CD8-positive, alpha-beta memory T cell (primary cell): ENCODE measurements around the gene RPS6KC1. TPM values are rescaled to one million over a fixed set of nuclear protein-coding genes. Genes with fewer than 3 reads are reported as not detected.
"Not testable (repeated sequence)": the region's sequence is repeated elsewhere in the genome, so short reads cannot be mapped to it uniquely, and the experiment has no call there.

Experiments used
- CTCF ChIA-PET: fragments of 350-600 bp; sonication (Branson Sonifier 250); formaldehyde crosslinking; loops from one replicate; lab custom pipeline; 2021; ENCODE audit warnings: antibody characterized with exemption; lab: Charles Lee
- POLR2A ChIA-PET: fragments of 350-600 bp; sonication (Branson Sonifier 250); formaldehyde crosslinking; loops from one replicate; lab custom pipeline; 2021; ENCODE audit warnings: antibody characterized with exemption; lab: Charles Lee
- DNase-seq, 5 donors: peaks; one replicate each; pipeline versions ENCODE4 v3.0.0 to v3.0.0-alpha.2; 2020 to 2022; ENCODE audit warnings: mixed read lengths in 1 of 5
- H3K27ac ChIP-seq: one replicate; pipeline ENCODE4 v1.7.0; 2013; ENCODE audit warnings: low read depth, mild to moderate bottlenecking, low read length, moderate library complexity
- H3K27me3 ChIP-seq: 2 replicates; pipeline ENCODE4 v1.7.0; 2013; ENCODE audit warnings: low read length, mild to moderate bottlenecking; ENCODE audit not compliant: insufficient read depth, poor library complexity, severe bottlenecking
- H3K36me3 ChIP-seq: 2 replicates; pipeline ENCODE4 v1.7.0; 2013; ENCODE audit warnings: mild to moderate bottlenecking, low read length, moderate library complexity; ENCODE audit not compliant: insufficient read depth
- H3K4me1 ChIP-seq: 2 replicates; pipeline ENCODE4 v1.7.0; 2013; ENCODE audit warnings: mild to moderate bottlenecking, low read length, moderate library complexity; ENCODE audit not compliant: insufficient read depth
- H3K4me3 ChIP-seq: 2 replicates; pipeline ENCODE4 v1.7.0; 2013; ENCODE audit warnings: mild to moderate bottlenecking, low read length
- H3K9me3 ChIP-seq: 2 replicates; pipeline ENCODE4 v1.7.0; 2013; ENCODE audit warnings: mild to moderate bottlenecking, low read length
- H3K27ac Mint-ChIP-seq, 8 donors: one replicate each; pipeline ENCODE4 v1.8.0; 2020 to 2021; ENCODE audit warnings: mixed read lengths in 8 of 8, mild to moderate bottlenecking in 6 of 8, inconsistent platforms in 3 of 8, moderate library complexity in 3 of 8
- H3K27me3 Mint-ChIP-seq, 2 donors: one replicate each; pipeline ENCODE4 v1.8.0; 2020 to 2021; ENCODE audit warnings: mixed read lengths in 2 of 2, mild to moderate bottlenecking in 1 of 2, moderate library complexity in 1 of 2
- H3K36me3 Mint-ChIP-seq, 3 donors: one replicate each; pipeline ENCODE4 v1.8.0; 2020 to 2021; ENCODE audit warnings: mixed read lengths in 3 of 3, inconsistent platforms in 1 of 3, mild to moderate bottlenecking in 1 of 3
- H3K4me1 Mint-ChIP-seq, 3 donors: one replicate each; pipeline ENCODE4 v1.8.0; 2020 to 2021; ENCODE audit warnings: mixed read lengths in 3 of 3, inconsistent platforms in 1 of 3, mild to moderate bottlenecking in 1 of 3
- H3K4me3 Mint-ChIP-seq, 7 donors: one replicate each; pipeline ENCODE4 v1.8.0; 2020 to 2021; ENCODE audit warnings: mixed read lengths in 7 of 7, mild to moderate bottlenecking in 6 of 7, moderate library complexity in 4 of 7, inconsistent platforms in 2 of 7
- H3K9me3 Mint-ChIP-seq, 5 donors: one replicate each; pipeline ENCODE4 v1.8.0; 2020 to 2022; ENCODE audit warnings: mixed read lengths in 5 of 5, mild to moderate bottlenecking in 3 of 5, moderate library complexity in 2 of 5, inconsistent platforms in 1 of 5
- polyA plus RNA-seq: library from polyadenylated mRNA; unstranded; fragments of 300-500 nt; fragmentation: Illumina TruSeq; gene quantifications from one replicate; pipeline ENCODE4 v1.2.3, GENCODE V29; 2021
- total RNA-seq, 2 experiments: library from RNA; stranded (reverse); gene quantifications; one replicate each; pipeline ENCODE4 v1.2.3, GENCODE V29; 2021

RPS6KC1 gene
- total and polyA plus RNA-seq, 3 experiments from 2014 or later = 7.4 to 8.2 (median 7.4) TPM

DNA sequence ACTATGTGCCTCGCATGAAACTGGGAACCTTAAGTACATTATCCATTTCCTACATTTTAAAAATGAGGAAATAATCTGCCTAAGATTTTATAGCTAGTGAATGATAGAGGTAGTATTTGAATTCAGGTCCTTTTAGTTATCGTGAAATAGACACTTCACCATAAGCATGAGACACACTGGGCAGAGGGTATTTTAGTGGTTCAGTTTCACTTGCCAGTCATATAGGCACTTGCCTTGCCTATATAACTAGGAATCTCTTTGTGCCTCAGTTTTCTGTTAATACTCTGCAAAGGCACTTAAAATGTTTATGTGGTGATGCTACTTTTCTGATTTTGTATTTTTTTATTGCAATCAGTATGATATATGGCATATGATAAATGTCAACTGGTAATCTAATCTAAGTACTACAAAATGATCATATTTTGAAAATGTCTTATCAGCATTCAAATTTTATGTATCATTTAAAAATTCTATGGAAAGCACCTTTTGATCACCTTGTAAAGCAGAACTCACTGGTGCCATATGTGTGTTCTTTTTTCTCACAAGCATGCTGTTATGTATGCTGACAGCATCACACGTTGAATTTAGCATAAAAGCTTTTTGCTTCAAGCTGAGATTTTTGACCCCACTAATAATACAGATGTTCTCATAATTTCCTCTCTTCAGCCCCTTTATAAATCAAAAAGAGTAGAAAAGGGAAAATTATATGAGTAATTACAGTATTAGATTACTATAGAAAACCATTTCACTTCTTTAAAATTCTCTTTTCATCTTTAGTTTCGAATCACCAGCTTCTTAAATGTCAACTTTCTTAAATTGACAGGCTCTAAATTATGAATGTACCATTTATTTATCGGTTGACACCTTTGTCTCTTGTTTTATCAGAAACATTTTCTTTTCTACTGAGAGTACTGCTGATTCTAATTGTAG lies 52.6 kb downstream of the RPS6KC1 start:
- no peaks in the 10 kb centered on the region for H3K9me3 ChIP-seq
- CTCF ChIA-PET = no interaction called here
- H3K27ac Mint-ChIP-seq = no peak overlapping the region
- no peak overlapping the region for H3K27ac ChIP-seq
- H3K36me3 ChIP-seq = no peaks in the 10 kb centered on the region
- no peaks in the 10 kb centered on the region for H3K4me1 ChIP-seq
- no peaks in the 10 kb centered on the region for H3K27me3 ChIP-seq
- H3K36me3 Mint-ChIP-seq = peaks cover 16 to 23% (median 20%) of the 10 kb centered on the region in 3 donors
- no peaks in the 10 kb centered on the region for H3K9me3 Mint-ChIP-seq
- no peak for DNase-seq
- H3K4me3 Mint-ChIP-seq = no peak overlapping the region
- POLR2A ChIA-PET = interaction anchor here (0.5 kb wide), 1 partner anchor 268 kb away, joined by 3 read pairs; no protein-coding TSS in a partner anchor
- H3K4me1 Mint-ChIP-seq = peaks cover 0 to 8% (median 4%) of the 10 kb centered on the region in 3 donors
- no peak overlapping the region for H3K4me3 ChIP-seq
- H3K27me3 Mint-ChIP-seq = no peaks in the 10 kb centered on the region

- Histone ChIP-seq H3K9me3 (no peaks in the 10 kb centered on the region), H3K36me3 (no peaks in the 10 kb centered on the region), H3K4me3 (no peak overlapping the region), H3K27me3 (no peaks in the 10 kb centered on the region), H3K4me1 (no peaks in the 10 kb centered on the region), H3K27ac (no peak overlapping the region)
- Mint-ChIP-seq H3K27ac (no peak overlapping the region), H3K9me3 (no peaks in the 10 kb centered on the region), H3K36me3 (peaks cover 13 to 20% (median 19%) of the 10 kb centered on the region in 3 donors), H3K27me3 (no peaks in the 10 kb centered on the region), H3K4me1 (peaks cover 2 to 11% (median 7%) of the 10 kb centered on the region in 3 donors), H3K4me3 (no peak overlapping the region)
- POLR2A ChIA-PET = no interaction called here
- CTCF ChIA-PET = no interaction called here
- no peak for DNase-seq
These were observed 53.6 kb downstream of the RPS6KC1 start for GRCh38 chr1:213104604-213105003.

- H3K27ac Mint-ChIP-seq = no peak overlapping the region
- CTCF ChIA-PET = no interaction called here
These were observed 55.3 kb downstream of the RPS6KC1 start for GRCh38 chr1:213106298-213106697.

GRCh38 chr1:213107613-213108012 lies 56.6 kb downstream of the RPS6KC1 start:
- Mint-ChIP-seq H3K9me3 (peaks cover 0 to 3% (median 0%) of the 10 kb centered on the region in 5 donors), H3K4me1 (peaks cover 10 to 28% (median 21%) of the 10 kb centered on the region in 3 donors), H3K4me3 (no peak overlapping the region), H3K27ac (no peak overlapping the region), H3K27me3 (no peaks in the 10 kb centered on the region), H3K36me3 (peaks cover 9 to 18% (median 14%) of the 10 kb centered on the region in 3 donors)
- no peaks in the 10 kb centered on the region for H3K4me1 ChIP-seq
- H3K4me3 ChIP-seq = no peak overlapping the region
- H3K27me3 ChIP-seq = no peaks in the 10 kb centered on the region
- no peak for DNase-seq
- H3K36me3 ChIP-seq = no peaks in the 10 kb centered on the region
- no peak overlapping the region for H3K27ac ChIP-seq
- H3K9me3 ChIP-seq = no peaks in the 10 kb centered on the region
- POLR2A ChIA-PET = no interaction called here
- CTCF ChIA-PET = no interaction called here

More at GRCh38 chr1:213106298-213106697, 55.3 kb downstream of the RPS6KC1 start:
- no peaks in the 10 kb centered on the region for H3K4me1 ChIP-seq
- Mint-ChIP-seq H3K4me1 (peaks cover 10 to 24% (median 20%) of the 10 kb centered on the region in 3 donors), H3K4me3 (no peak overlapping the region), H3K9me3 (no peaks in the 10 kb centered on the region), H3K36me3 (peaks cover 12 to 14% (median 14%) of the 10 kb centered on the region in 3 donors), H3K27me3 (no peaks in the 10 kb centered on the region)
- no peaks in the 10 kb centered on the region for H3K27me3 ChIP-seq
- H3K36me3 ChIP-seq = no peaks in the 10 kb centered on the region
- H3K4me3 ChIP-seq = no peak overlapping the region
- H3K9me3 ChIP-seq = no peaks in the 10 kb centered on the region
- no peak overlapping the region for H3K27ac ChIP-seq
- no peak for DNase-seq
- POLR2A ChIA-PET = no interaction called here

DNA sequence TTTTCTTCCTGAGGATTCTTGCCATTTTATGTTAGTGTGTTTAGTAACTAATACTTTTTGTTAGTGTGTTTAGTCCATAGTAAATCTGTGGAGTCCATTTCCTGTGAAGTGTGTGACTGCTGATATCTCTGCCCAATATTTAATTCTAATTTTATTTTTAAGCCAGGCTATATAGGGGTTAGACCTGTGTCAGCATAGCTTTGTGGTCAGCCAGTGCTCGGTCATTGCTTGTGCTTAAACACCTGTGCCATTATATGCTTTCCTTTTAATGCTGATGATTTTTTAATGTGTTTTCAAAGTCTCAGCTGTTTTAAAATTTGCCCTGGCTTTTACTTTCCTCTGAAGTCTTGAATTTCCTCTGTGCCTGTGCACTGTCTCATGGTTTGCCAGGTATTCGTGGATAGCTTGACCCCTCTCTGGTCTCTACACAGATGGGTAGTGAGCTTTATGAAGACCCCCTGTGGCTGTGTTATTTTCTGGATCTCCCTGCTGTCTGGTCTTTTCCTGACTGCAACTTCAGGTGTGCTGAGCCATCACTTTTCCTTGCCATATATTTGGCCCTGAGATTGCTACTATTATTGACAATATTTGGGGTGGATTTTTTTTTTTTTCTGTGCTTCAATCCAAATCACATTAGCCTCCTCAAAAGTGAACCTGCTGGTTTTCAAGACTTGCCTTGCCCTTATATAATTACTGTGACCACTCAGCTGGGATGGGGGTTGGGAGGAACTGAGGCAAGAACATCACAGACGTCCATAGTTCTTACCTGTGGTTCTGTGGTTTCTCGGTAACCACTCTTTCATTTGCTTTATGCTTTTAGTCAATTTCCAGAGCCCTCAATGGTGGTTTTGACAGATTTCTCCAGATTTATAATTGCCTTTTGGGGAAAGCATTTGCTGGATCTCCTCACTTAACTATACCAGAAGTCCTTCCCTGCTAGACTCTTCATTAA lies 59.6 kb downstream of the RPS6KC1 start:
- Mint-ChIP-seq H3K4me3 (no peak overlapping the region), H3K36me3 (peaks cover 9 to 18% (median 14%) of the 10 kb centered on the region in 3 donors), H3K9me3 (peaks cover 0 to 3% (median 0%) of the 10 kb centered on the region in 5 donors), H3K27ac (peak overlapping the region in 5 of 8 donors; percentile 1 to 52 (median 40)), H3K4me1 (peaks cover 10 to 20% (median 16%) of the 10 kb centered on the region in 3 donors), H3K27me3 (no peaks in the 10 kb centered on the region)
- CTCF ChIA-PET = no interaction called here
- Histone ChIP-seq H3K9me3 (no peaks in the 10 kb centered on the region), H3K4me1 (no peaks in the 10 kb centered on the region), H3K27me3 (no peaks in the 10 kb centered on the region), H3K36me3 (no peaks in the 10 kb centered on the region), H3K4me3 (no peak overlapping the region), H3K27ac (no peak overlapping the region)
- POLR2A ChIA-PET = no interaction called here
- DNase-seq = peak in 1 of 5 donors; percentile 4

DNA sequence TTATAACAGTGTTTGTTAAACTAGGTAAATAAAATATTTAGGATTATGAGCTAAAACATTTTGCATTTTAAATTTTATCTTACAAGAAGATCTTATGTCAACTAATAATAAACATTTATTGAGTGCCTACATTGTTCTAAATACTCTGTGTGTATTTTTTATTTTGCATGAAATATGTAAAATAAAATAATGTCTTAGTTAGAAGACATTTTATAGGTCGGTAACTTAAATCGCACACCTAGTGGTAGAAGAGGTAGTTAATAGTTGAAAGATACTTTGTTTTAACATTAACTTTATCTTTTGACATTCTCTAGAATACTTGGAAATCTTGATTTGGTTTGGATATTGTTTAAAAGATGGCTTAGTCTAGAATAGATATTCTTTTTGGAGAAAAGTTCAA lies 60.5 kb downstream of the RPS6KC1 start:
- ChIA-PET CTCF (no interaction called here), POLR2A (no interaction called here)
- Mint-ChIP-seq H3K9me3 (peaks cover 0 to 3% (median 0%) of the 10 kb centered on the region in 5 donors), H3K4me3 (no peak overlapping the region), H3K27ac (no peak overlapping the region), H3K36me3 (peaks cover 8 to 18% (median 9%) of the 10 kb centered on the region in 3 donors), H3K4me1 (peaks cover 10 to 20% (median 16%) of the 10 kb centered on the region in 3 donors), H3K27me3 (no peaks in the 10 kb centered on the region)
- Histone ChIP-seq H3K4me3 (no peak overlapping the region), H3K27me3 (no peaks in the 10 kb centered on the region), H3K36me3 (no peaks in the 10 kb centered on the region), H3K4me1 (no peaks in the 10 kb centered on the region), H3K9me3 (no peaks in the 10 kb centered on the region), H3K27ac (no peak overlapping the region)
- DNase-seq = no peak

DNA sequence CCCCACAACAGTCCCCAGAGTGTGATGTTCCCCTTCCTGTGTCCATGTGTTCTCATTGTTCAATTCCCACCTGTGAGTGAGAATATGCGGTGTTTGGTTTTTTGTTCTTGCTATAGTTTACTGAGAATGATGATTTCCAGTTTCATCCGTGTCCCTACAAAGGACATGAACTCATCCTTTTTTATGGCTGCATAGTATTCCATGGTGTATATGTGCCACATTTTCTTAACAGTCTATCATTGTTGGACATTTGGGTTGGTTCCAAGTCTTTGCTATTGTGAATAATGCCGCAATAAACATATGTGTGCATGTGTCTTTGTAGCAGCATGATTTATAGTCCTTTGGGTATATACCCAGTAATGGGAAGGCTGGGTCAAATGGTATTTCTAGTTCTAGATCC lies 61.7 kb downstream of the RPS6KC1 start:
- DNase-seq, H3K9me3 ChIP-seq, H3K27me3 ChIP-seq, H3K9me3 Mint-ChIP-seq, H3K4me3 ChIP-seq, H3K27ac Mint-ChIP-seq, CTCF ChIA-PET, H3K27me3 Mint-ChIP-seq, H3K4me1 ChIP-seq, H3K27ac ChIP-seq, POLR2A ChIA-PET, H3K36me3 ChIP-seq, H3K4me3 Mint-ChIP-seq: not testable (repeated sequence)
- Mint-ChIP-seq H3K4me1 (peaks cover 10 to 20% (median 16%) of the 10 kb centered on the region in 3 donors), H3K36me3 (peaks cover 1 to 11% (median 3%) of the 10 kb centered on the region in 3 donors)
